BJ (cell line): ENCODE results near the gene ARL8B. TPM values are rescaled to one million over a fixed set of nuclear protein-coding genes. Genes with fewer than 3 reads are reported as not detected.

ENCODE experiments used
- CTCF ChIA-PET: fragments of 350-600 bp; formaldehyde crosslinking; extraction: SDS; loops from one replicate; lab custom pipeline; 2021; ENCODE audit warnings: antibody characterized with exemption, inconsistent platforms; lab: Yijun Ruan, JAX
- POLR2A ChIA-PET: fragments of 300-600 bp; sonication (Branson Sonifier 250); formaldehyde crosslinking; extraction: SDS; loops from one replicate; lab custom pipeline; 2021; ENCODE audit warnings: antibody characterized with exemption; lab: Charles Lee
- DNase-seq: peaks from one replicate; pipeline ENCODE4 v3.0.0-alpha.2; 2011; ENCODE audit warnings: low read depth
- H3K27me3 ChIP-seq: 2 replicates; pipeline ENCODE4 v1.6.0; 2011; ENCODE audit warnings: low read length; ENCODE audit not compliant: control insufficient read depth, insufficient read depth
- H3K36me3 ChIP-seq: 2 replicates; pipeline ENCODE4 v1.5.1; 2011; ENCODE audit warnings: low read length; ENCODE audit not compliant: control insufficient read depth, insufficient read depth
- H3K4me3 ChIP-seq: 2 replicates; pipeline ENCODE4 v1.5.1; 2011; ENCODE audit warnings: low read depth, mild to moderate bottlenecking, control low read depth, low read length
- CTCF ChIP-seq: IDR thresholded peaks from 2 replicates; pipeline ENCODE4 v1.5.1; 2011; ENCODE audit warnings: low read depth, mild to moderate bottlenecking, control low read depth, inconsistent platforms, low read length, moderate library complexity; ENCODE audit not compliant: insufficient read depth
- polyA plus RNA-seq: library from polyadenylated mRNA; depleted of rRNA; stranded (reverse); fragments of >200 nt; gene quantifications from 2 replicates; pipeline ENCODE4 v1.2.3, GENCODE V29; 2011

The ARL8B gene
- polyA plus RNA-seq, 1 experiment: 20.3 TPM

DNA sequence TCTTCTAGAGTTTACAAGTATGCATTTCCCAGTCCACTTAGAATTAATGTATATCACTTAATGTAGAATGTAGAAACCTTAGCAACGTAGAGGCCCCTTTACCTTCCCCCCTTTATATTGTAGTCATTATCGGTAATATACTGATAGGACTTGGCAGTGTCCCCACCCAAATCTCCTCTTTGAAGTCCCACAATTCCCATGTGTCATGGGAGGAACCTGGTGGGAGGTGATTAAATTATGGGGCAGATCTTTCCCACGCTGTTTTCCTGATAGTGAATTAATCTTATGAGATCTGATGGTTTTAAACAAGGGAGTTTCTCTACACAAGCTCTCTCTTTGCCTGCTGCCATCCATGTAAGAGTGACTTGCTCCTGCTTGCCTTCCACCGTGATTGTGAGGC lies 31.0 kb downstream of the ARL8B start:
- no peak for DNase-seq
- ChIA-PET CTCF (no interaction called here), POLR2A (no interaction called here)
- H3K4me3 ChIP-seq: no peak overlapping the region
- no peak for TF ChIP-seq CTCF
- no peaks in the 10 kb centered on the region for H3K36me3 ChIP-seq
- H3K27me3 ChIP-seq: no peaks in the 10 kb centered on the region

DNA sequence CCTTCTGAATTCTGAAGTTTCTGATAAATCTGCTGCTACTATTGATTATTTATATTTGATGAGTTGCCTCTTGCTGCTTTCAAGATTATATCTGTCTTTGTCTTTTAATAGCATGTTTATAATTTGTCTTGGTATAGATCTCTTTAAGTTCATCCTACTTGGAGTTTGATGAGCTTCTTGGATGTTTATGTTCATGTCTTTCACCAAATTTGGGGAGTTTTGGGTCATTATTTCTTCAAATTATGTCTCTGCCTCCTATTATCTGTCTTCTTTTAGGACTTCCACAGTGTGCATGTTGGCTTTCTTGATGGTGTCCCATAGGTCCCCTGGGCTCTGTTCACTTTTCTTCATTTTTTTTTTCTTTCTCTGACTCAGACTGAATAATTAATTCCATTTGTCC lies 33.1 kb downstream of the ARL8B start:
- H3K4me3 ChIP-seq: no peak overlapping the region
- ChIA-PET CTCF (no interaction called here), POLR2A (no interaction called here)
- H3K27me3 ChIP-seq: no peaks in the 10 kb centered on the region
- TF ChIP-seq CTCF: no peak
- DNase-seq: no peak
- H3K36me3 ChIP-seq: no peaks in the 10 kb centered on the region

DNA sequence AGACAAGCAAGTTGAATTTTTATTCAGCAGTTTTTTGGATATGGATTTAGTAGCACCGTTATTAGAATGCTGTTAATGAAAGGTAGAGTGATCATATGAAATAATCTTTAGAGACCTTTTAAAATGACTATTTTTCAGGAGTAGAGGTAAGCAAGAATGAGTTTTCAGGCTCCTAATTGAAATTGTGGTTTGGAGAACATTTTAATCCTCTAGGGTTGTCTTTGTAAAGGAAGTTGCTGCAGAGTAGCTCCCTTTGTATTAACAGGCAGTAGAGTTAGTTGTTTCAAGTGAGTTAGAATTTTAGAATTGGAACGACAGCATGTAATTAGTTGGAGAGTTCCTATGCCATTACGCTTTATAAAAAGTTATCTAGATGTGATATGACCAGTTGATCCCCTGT lies 38.2 kb downstream of the ARL8B start:
- TF ChIP-seq CTCF: no peak
- no peak overlapping the region for H3K4me3 ChIP-seq
- DNase-seq: no peak
- no peaks in the 10 kb centered on the region for H3K36me3 ChIP-seq
- no peaks in the 10 kb centered on the region for H3K27me3 ChIP-seq
- ChIA-PET CTCF (no interaction called here), POLR2A (no interaction called here)

- no peak overlapping the region for H3K4me3 ChIP-seq
- H3K27me3 ChIP-seq: no peaks in the 10 kb centered on the region
- no peak for DNase-seq
- ChIA-PET CTCF (no interaction called here), POLR2A (no interaction called here)
- no peak for TF ChIP-seq CTCF
- no peaks in the 10 kb centered on the region for H3K36me3 ChIP-seq
Measured at GRCh38 chr3:5160940-5161858, 39.1 kb downstream of the ARL8B start.

- no peak for TF ChIP-seq CTCF
- no peak for DNase-seq
- ChIA-PET POLR2A (interaction anchor here (0.6 kb wide), 1 partner anchor 78 kb away, joined by 5 read pairs; no protein-coding TSS in a partner anchor), CTCF (no interaction called here)
- Histone ChIP-seq H3K4me3 (no peak overlapping the region), H3K27me3 (no peaks in the 10 kb centered on the region), H3K36me3 (no peaks in the 10 kb centered on the region)
Measured at GRCh38 chr3:5162102-5162501, 40.0 kb downstream of the ARL8B start.
